Liver (tissue), 3 donors: ENCODE measurements around the gene GRAMD1A.

Experiments
- EGR1 ChIP-seq, 2 donors: IDR thresholded peaks; 2 replicates each; pipeline ENCODE4 v1.6.1; 2016 to 2018; ENCODE audit warnings: antibody characterized with exemption in 2 of 2, low read depth in 2 of 2
- GABPA ChIP-seq, 2 donors: IDR thresholded peaks in 1 of 2; conservative IDR thresholded peaks in 1 of 2; 2 replicates each; pipeline ENCODE4 v1.6.1; 2016; ENCODE audit warnings: antibody characterized with exemption in 2 of 2, mild to moderate bottlenecking in 1 of 2, moderate library complexity in 1 of 2
- JUND ChIP-seq, 2 donors: IDR thresholded peaks; 2 replicates each; pipeline ENCODE4 v1.6.1; 2016; ENCODE audit warnings: antibody characterized with exemption in 2 of 2
- RAD21 ChIP-seq, 2 donors: IDR thresholded peaks; 2 replicates each; pipeline ENCODE4 v1.6.1; 2016; ENCODE audit warnings: antibody characterized with exemption in 2 of 2, mild to moderate bottlenecking in 2 of 2
- RXRA ChIP-seq, 2 donors: IDR thresholded peaks; 2 replicates each; pipeline ENCODE4 v1.6.1; 2017 to 2018; ENCODE audit warnings: antibody characterized with exemption in 2 of 2, mild to moderate bottlenecking in 1 of 2
- SP1 ChIP-seq: IDR thresholded peaks from 2 replicates; pipeline ENCODE4 v1.6.1; 2018; ENCODE audit warnings: antibody characterized with exemption, mild to moderate bottlenecking
- TAF1 ChIP-seq: conservative IDR thresholded peaks from 2 replicates; pipeline ENCODE4 v1.6.1; 2016; ENCODE audit warnings: antibody characterized with exemption, mild to moderate bottlenecking
- YY1 ChIP-seq: IDR thresholded peaks from 2 replicates; pipeline ENCODE4 v1.6.1; 2016; ENCODE audit warnings: antibody characterized with exemption, mild to moderate bottlenecking
- TF ChIP-seq, protein P1 (sequence below): fragments of 150-350 bp; IDR thresholded peaks from 2 replicates; pipeline ENCODE4 v1.5.1; 2017; ENCODE audit warnings: improper control_type of control experiment, low read depth, low read length; ENCODE audit not compliant: missing input control
- TF ChIP-seq, protein P2 (sequence below): IDR thresholded peaks from 2 replicates; pipeline ENCODE4 v1.6.1; 2016; ENCODE audit warnings: antibody characterized with exemption, mild to moderate bottlenecking
- TF ChIP-seq, protein P3 (sequence below): IDR thresholded peaks from 2 replicates; pipeline ENCODE4 v1.6.1; 2016; ENCODE audit warnings: antibody characterized with exemption
- TF ChIP-seq, protein P4 (sequence below): IDR thresholded peaks from 2 replicates; pipeline ENCODE4 v1.6.1; 2016; ENCODE audit warnings: antibody characterized with exemption
- donor health status: healthy.
- donor health status: healthy.

DNA sequence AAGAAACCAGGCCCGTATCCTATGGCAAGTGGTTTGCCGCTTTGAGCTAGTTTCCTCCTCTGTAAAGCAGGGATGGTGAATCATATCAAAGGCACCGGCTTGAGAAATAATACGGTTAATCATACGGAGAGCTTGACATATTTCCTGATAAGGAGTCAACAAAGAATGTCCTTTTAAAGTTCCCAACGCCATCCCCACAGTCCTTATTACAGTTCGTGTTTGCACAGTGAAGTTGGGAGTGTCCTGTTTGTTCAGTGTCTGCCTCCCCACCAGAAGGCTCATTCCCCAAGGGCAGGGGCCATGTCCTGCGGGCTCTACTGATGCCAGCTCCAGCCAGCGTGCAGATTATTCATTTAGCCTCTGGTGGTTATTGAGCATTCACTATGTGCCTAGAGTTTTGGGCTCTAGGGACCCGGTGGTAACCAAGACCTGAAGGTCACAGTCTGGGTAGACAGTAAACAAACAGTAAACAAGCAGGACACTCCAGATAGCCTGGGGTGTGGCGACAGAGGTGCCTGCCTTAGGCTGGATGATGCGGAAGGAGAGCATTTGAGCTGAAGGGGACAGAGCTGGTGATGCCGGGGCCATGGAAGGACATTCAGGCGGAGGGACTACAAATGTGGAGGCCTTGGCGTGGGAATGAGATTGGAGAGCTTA, 6.3 kb downstream of the GRAMD1A start:
- peak in 1 of 2 donors; percentile 24 for TF ChIP-seq RAD21 (IDR thresholded peaks at IDR 0.05)
- TF ChIP-seq, protein P1, sequence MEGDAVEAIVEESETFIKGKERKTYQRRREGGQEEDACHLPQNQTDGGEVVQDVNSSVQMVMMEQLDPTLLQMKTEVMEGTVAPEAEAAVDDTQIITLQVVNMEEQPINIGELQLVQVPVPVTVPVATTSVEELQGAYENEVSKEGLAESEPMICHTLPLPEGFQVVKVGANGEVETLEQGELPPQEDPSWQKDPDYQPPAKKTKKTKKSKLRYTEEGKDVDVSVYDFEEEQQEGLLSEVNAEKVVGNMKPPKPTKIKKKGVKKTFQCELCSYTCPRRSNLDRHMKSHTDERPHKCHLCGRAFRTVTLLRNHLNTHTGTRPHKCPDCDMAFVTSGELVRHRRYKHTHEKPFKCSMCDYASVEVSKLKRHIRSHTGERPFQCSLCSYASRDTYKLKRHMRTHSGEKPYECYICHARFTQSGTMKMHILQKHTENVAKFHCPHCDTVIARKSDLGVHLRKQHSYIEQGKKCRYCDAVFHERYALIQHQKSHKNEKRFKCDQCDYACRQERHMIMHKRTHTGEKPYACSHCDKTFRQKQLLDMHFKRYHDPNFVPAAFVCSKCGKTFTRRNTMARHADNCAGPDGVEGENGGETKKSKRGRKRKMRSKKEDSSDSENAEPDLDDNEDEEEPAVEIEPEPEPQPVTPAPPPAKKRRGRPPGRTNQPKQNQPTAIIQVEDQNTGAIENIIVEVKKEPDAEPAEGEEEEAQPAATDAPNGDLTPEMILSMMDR: no peak
- TF ChIP-seq, protein P2, sequence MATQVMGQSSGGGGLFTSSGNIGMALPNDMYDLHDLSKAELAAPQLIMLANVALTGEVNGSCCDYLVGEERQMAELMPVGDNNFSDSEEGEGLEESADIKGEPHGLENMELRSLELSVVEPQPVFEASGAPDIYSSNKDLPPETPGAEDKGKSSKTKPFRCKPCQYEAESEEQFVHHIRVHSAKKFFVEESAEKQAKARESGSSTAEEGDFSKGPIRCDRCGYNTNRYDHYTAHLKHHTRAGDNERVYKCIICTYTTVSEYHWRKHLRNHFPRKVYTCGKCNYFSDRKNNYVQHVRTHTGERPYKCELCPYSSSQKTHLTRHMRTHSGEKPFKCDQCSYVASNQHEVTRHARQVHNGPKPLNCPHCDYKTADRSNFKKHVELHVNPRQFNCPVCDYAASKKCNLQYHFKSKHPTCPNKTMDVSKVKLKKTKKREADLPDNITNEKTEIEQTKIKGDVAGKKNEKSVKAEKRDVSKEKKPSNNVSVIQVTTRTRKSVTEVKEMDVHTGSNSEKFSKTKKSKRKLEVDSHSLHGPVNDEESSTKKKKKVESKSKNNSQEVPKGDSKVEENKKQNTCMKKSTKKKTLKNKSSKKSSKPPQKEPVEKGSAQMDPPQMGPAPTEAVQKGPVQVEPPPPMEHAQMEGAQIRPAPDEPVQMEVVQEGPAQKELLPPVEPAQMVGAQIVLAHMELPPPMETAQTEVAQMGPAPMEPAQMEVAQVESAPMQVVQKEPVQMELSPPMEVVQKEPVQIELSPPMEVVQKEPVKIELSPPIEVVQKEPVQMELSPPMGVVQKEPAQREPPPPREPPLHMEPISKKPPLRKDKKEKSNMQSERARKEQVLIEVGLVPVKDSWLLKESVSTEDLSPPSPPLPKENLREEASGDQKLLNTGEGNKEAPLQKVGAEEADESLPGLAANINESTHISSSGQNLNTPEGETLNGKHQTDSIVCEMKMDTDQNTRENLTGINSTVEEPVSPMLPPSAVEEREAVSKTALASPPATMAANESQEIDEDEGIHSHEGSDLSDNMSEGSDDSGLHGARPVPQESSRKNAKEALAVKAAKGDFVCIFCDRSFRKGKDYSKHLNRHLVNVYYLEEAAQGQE: no peak
- no peak for TF ChIP-seq TAF1
- TF ChIP-seq, protein P3, sequence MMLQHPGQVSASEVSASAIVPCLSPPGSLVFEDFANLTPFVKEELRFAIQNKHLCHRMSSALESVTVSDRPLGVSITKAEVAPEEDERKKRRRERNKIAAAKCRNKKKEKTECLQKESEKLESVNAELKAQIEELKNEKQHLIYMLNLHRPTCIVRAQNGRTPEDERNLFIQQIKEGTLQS: no peak
- no peak for TF ChIP-seq JUND (IDR thresholded peaks at IDR 0.05)
- TF ChIP-seq, protein P4, sequence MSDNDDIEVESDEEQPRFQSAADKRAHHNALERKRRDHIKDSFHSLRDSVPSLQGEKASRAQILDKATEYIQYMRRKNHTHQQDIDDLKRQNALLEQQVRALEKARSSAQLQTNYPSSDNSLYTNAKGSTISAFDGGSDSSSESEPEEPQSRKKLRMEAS: no peak
- TF ChIP-seq RXRA (IDR thresholded peaks at IDR 0.05): peak in 1 of 2 donors; percentile 7
- TF ChIP-seq GABPA (IDR thresholded peaks at IDR 0.05 in 1 of 2, conservative IDR thresholded peaks at IDR 0.05 in 1 of 2): no peak
- peak; percentile 5 for TF ChIP-seq SP1
- no peak for TF ChIP-seq EGR1 (IDR thresholded peaks at IDR 0.05; ENCODE audit: low read depth in 2 of 2)
- TF ChIP-seq YY1: no peak
